Karpas-422 (cell line): ENCODE data around the gene INPP4A. TPM values are rescaled to one million over a fixed set of nuclear protein-coding genes. Genes with fewer than 3 reads are reported as not detected.

Experiments
- DNase-seq: peaks from one replicate; pipeline ENCODE4 v3.0.0-alpha.2; 2015
- H2AFZ ChIP-seq: fragments of 200-600 bp; sonication (generic); 2 replicates; pipeline ENCODE4 v1.6.1; 2014; ENCODE audit warnings: antibody characterized with exemption, low read length, mixed read lengths
- H3K27ac ChIP-seq: fragments of 200-600 bp; sonication (generic); 2 replicates; pipeline ENCODE4 v1.5.1; 2014; ENCODE audit warnings: mild to moderate bottlenecking, low read length, moderate library complexity
- H3K27me3 ChIP-seq: fragments of 200-600 bp; sonication (generic); 2 replicates; pipeline ENCODE4 v1.6.1; 2014; ENCODE audit warnings: low read length, mixed read lengths
- H3K36me3 ChIP-seq: fragments of 200-600 bp; sonication (generic); 2 replicates; pipeline ENCODE4 v1.6.1; 2014; ENCODE audit warnings: low read length, mixed read lengths; ENCODE audit not compliant: insufficient read depth
- H3K4me1 ChIP-seq: fragments of 200-600 bp; sonication (generic); 2 replicates; pipeline ENCODE4 v1.6.1; 2014; ENCODE audit warnings: mild to moderate bottlenecking, low read length, mixed read lengths
- H3K4me2 ChIP-seq: fragments of 200-600 bp; sonication (generic); 2 replicates; pipeline ENCODE4 v1.6.1; 2014; ENCODE audit warnings: low read length, low read depth, mild to moderate bottlenecking; ENCODE audit not compliant: poor library complexity, severe bottlenecking
- H3K4me3 ChIP-seq: fragments of 200-600 bp; sonication (generic); 2 replicates; pipeline ENCODE4 v1.5.1; 2014; ENCODE audit warnings: mild to moderate bottlenecking, antibody characterized with exemption, low read length, mixed read lengths
- H3K79me2 ChIP-seq: fragments of 200-600 bp; sonication (generic); 2 replicates; pipeline ENCODE4 v1.6.1; 2014; ENCODE audit warnings: mild to moderate bottlenecking, low read length, mixed read lengths
- H3K9ac ChIP-seq: fragments of 200-600 bp; sonication (generic); 2 replicates; pipeline ENCODE4 v1.6.0; 2014; ENCODE audit warnings: low read length
- H3K9me2 ChIP-seq: fragments of 200-600 bp; sonication (generic), shearing (Covaris generic); replicated peaks from 2 replicates; pipeline ENCODE4 v1.6.0; 2014; ENCODE audit warnings: mild to moderate bottlenecking, low read length, moderate library complexity; ENCODE audit not compliant: insufficient read depth
- H3K9me3 ChIP-seq: fragments of 300-700, 200-600 bp; sonication (generic); 2 replicates; pipeline ENCODE4 v1.6.1; 2014; ENCODE audit warnings: low read length, mixed read lengths
- H4K20me1 ChIP-seq: fragments of 200-600 bp; sonication (generic); 2 replicates; pipeline ENCODE4 v1.6.1; 2014; ENCODE audit warnings: mild to moderate bottlenecking, antibody characterized with exemption, low read length, low read depth; ENCODE audit not compliant: insufficient read depth
- total RNA-seq: library from RNA; depleted of rRNA; stranded (reverse); fragments of >200 nt; shearing (Covaris generic); gene quantifications from 2 replicates; pipeline ENCODE4 v1.2.3, GENCODE V29; 2014; ENCODE audit warnings: low replicate concordance

The INPP4A gene
- total RNA-seq, 1 experiment from 2014 or later: 5.3 TPM

GRCh38 chr2:98485453-98485755 lies 40.7 kb downstream of the INPP4A start:
- Histone ChIP-seq H3K4me1 (peaks cover 59% of the 10 kb centered on the region), H4K20me1 (peaks cover 79% of the 10 kb centered on the region), H2AFZ (no peak overlapping the region), H3K79me2 (no peaks in the 10 kb centered on the region), H3K27ac (no peak overlapping the region), H3K9me2 (no peaks in the 10 kb centered on the region), H3K36me3 (no peaks in the 10 kb centered on the region), H3K4me3 (no peak overlapping the region), H3K9me3 (no peaks in the 10 kb centered on the region), H3K27me3 (peaks cover 5% of the 10 kb centered on the region; the same call in 1 of the 2 replicates), H3K4me2 (no peak overlapping the region), H3K9ac (no peak overlapping the region)
- DNase-seq: no peak

- Histone ChIP-seq H3K27ac (no peak overlapping the region), H2AFZ (no peak overlapping the region), H3K36me3 (no peaks in the 10 kb centered on the region), H3K27me3 (peaks cover 5% of the 10 kb centered on the region; the same call in 1 of the 2 replicates), H3K4me2 (peak overlapping the region; percentile 27), H3K9me2 (no peaks in the 10 kb centered on the region), H3K9ac (no peak overlapping the region), H3K9me3 (no peaks in the 10 kb centered on the region), H3K79me2 (no peaks in the 10 kb centered on the region), H3K4me1 (peaks cover 52% of the 10 kb centered on the region), H4K20me1 (peaks cover 68% of the 10 kb centered on the region), H3K4me3 (no peak overlapping the region)
- peak; percentile 49 for DNase-seq
These were observed 41.8 kb downstream of the INPP4A start for GRCh38 chr2:98486374-98486981.

GRCh38 chr2:98487101-98487805 lies 42.6 kb downstream of the INPP4A start:
- no peak overlapping the region for H3K4me2 ChIP-seq
- peaks cover 46% of the 10 kb centered on the region for H3K4me1 ChIP-seq
- H3K4me3 ChIP-seq: no peak overlapping the region
- no peak overlapping the region for H2AFZ ChIP-seq
- no peaks in the 10 kb centered on the region for H3K9me3 ChIP-seq
- no peaks in the 10 kb centered on the region for H3K36me3 ChIP-seq
- peaks cover 5% of the 10 kb centered on the region; the same call in 1 of the 2 replicates for H3K27me3 ChIP-seq
- H3K9me2 ChIP-seq: no peaks in the 10 kb centered on the region
- H3K9ac ChIP-seq: no peak overlapping the region
- no peak overlapping the region for H3K27ac ChIP-seq
- DNase-seq: no peak
- no peaks in the 10 kb centered on the region for H3K79me2 ChIP-seq
- H4K20me1 ChIP-seq: peaks cover 60% of the 10 kb centered on the region

- Histone ChIP-seq H3K9ac (no peak overlapping the region), H2AFZ (no peak overlapping the region), H3K4me1 (peaks cover 41% of the 10 kb centered on the region), H4K20me1 (peaks cover 56% of the 10 kb centered on the region), H3K36me3 (no peaks in the 10 kb centered on the region), H3K4me3 (no peak overlapping the region), H3K27me3 (peaks cover 7% of the 10 kb centered on the region; the same call in 1 of the 2 replicates), H3K27ac (no peak overlapping the region), H3K9me2 (no peaks in the 10 kb centered on the region), H3K9me3 (no peaks in the 10 kb centered on the region), H3K79me2 (no peaks in the 10 kb centered on the region), H3K4me2 (no peak overlapping the region)
- peak; percentile 83 for DNase-seq
These were observed 43.1 kb downstream of the INPP4A start for GRCh38 chr2:98487806-98488189.

GRCh38 chr2:98488252-98488651 lies 43.6 kb downstream of the INPP4A start:
- H3K36me3 ChIP-seq: no peaks in the 10 kb centered on the region
- no peak for DNase-seq
- H3K4me2 ChIP-seq: no peak overlapping the region
- H3K9me2 ChIP-seq: no peaks in the 10 kb centered on the region
- no peak overlapping the region for H3K9ac ChIP-seq
- no peak overlapping the region for H3K4me3 ChIP-seq
- peaks cover 36% of the 10 kb centered on the region for H3K4me1 ChIP-seq
- H4K20me1 ChIP-seq: peaks cover 53% of the 10 kb centered on the region
- H3K9me3 ChIP-seq: no peaks in the 10 kb centered on the region
- no peaks in the 10 kb centered on the region for H3K79me2 ChIP-seq
- no peak overlapping the region for H3K27ac ChIP-seq
- H3K27me3 ChIP-seq: peaks cover 7% of the 10 kb centered on the region; the same call in 1 of the 2 replicates
- H2AFZ ChIP-seq: no peak overlapping the region

GRCh38 chr2:98489486-98489885 lies 44.8 kb downstream of the INPP4A start:
- Histone ChIP-seq H3K9ac (no peak overlapping the region), H3K4me1 (peaks cover 24% of the 10 kb centered on the region), H3K4me2 (no peak overlapping the region), H3K27ac (no peak overlapping the region), H2AFZ (no peak overlapping the region), H3K9me2 (no peaks in the 10 kb centered on the region), H3K4me3 (no peak overlapping the region), H4K20me1 (peaks cover 46% of the 10 kb centered on the region), H3K9me3 (no peaks in the 10 kb centered on the region), H3K79me2 (no peaks in the 10 kb centered on the region), H3K27me3 (peaks cover 7% of the 10 kb centered on the region; the same call in 1 of the 2 replicates), H3K36me3 (no peaks in the 10 kb centered on the region)
- no peak for DNase-seq

GRCh38 chr2:98489971-98490962 lies 45.6 kb downstream of the INPP4A start:
- no peak overlapping the region for H2AFZ ChIP-seq
- no peak overlapping the region for H3K27ac ChIP-seq
- no peaks in the 10 kb centered on the region for H3K36me3 ChIP-seq
- no peaks in the 10 kb centered on the region for H3K9me2 ChIP-seq
- H3K9ac ChIP-seq: no peak overlapping the region
- no peak overlapping the region for H3K4me3 ChIP-seq
- H4K20me1 ChIP-seq: peaks cover 40% of the 10 kb centered on the region
- H3K4me1 ChIP-seq: peaks cover 21% of the 10 kb centered on the region
- H3K4me2 ChIP-seq: no peak overlapping the region
- peaks cover 7% of the 10 kb centered on the region; the same call in 1 of the 2 replicates for H3K27me3 ChIP-seq
- no peak for DNase-seq
- no peaks in the 10 kb centered on the region for H3K79me2 ChIP-seq
- H3K9me3 ChIP-seq: no peaks in the 10 kb centered on the region

- Histone ChIP-seq H3K4me1 (peaks cover 9% of the 10 kb centered on the region), H3K4me3 (no peak overlapping the region), H3K4me2 (no peak overlapping the region), H3K36me3 (no peaks in the 10 kb centered on the region), H2AFZ (no peak overlapping the region), H3K27me3 (peaks cover 7% of the 10 kb centered on the region; the same call in 1 of the 2 replicates), H3K9ac (no peak overlapping the region), H3K9me2 (no peaks in the 10 kb centered on the region), H3K27ac (no peak overlapping the region), H3K79me2 (no peaks in the 10 kb centered on the region), H4K20me1 (peaks cover 24% of the 10 kb centered on the region), H3K9me3 (no peaks in the 10 kb centered on the region; the same call in 1 of the 2 replicates)
- DNase-seq: no peak
These were observed 47.8 kb downstream of the INPP4A start for GRCh38 chr2:98492441-98492840.
